ENCODE data around the gene CDK10.

DNA sequence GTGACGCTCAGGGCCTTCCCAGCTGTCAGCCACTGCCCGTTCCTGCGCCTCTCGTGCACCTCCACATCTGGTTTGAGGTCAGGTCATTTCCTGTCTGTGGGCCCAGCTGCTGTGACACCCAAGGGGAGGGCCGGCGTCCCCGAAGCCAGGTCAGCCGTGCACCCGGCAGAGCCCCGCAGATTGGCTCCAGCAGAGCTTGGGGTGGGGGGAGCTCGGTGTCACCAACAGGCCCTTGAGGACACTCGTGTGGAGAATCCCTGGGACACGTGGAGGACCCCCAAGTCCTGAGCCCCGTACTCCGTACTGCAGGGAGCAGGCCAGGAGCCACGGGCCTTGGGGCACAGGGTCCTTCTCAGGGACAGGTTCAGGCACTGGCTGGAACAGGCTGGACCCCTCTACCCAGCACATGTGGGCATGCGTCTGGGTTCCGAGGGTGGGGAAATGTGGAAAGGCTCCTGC lies 10.2 kb downstream of the CDK10 start:
- TF ChIP-seq CTCF (conservative IDR thresholded peaks at IDR 0.05 in 1 of 2, IDR thresholded peaks at IDR 0.05 in 1 of 2; ENCODE audit: extremely low read depth in 1 of 2, insufficient read depth in 1 of 2, low read depth in 1 of 2, low read length in 2 of 2) (no peak), EZH2 (IDR thresholded peaks at IDR 0.05; ENCODE audit: borderline replicate concordance, low read length) (no peak)

All from mammary epithelial cell (primary cell).